A204.1 (cell line): ENCODE measurements around the gene LRIT2.

ENCODE experiments used
- FAIRE-seq: peaks from 2 replicates; lab custom pipeline; 2012; peaks lifted over from hg19 to GRCh38; lab: Jason Lieb, UNC

LRIT2 gene

DNA sequence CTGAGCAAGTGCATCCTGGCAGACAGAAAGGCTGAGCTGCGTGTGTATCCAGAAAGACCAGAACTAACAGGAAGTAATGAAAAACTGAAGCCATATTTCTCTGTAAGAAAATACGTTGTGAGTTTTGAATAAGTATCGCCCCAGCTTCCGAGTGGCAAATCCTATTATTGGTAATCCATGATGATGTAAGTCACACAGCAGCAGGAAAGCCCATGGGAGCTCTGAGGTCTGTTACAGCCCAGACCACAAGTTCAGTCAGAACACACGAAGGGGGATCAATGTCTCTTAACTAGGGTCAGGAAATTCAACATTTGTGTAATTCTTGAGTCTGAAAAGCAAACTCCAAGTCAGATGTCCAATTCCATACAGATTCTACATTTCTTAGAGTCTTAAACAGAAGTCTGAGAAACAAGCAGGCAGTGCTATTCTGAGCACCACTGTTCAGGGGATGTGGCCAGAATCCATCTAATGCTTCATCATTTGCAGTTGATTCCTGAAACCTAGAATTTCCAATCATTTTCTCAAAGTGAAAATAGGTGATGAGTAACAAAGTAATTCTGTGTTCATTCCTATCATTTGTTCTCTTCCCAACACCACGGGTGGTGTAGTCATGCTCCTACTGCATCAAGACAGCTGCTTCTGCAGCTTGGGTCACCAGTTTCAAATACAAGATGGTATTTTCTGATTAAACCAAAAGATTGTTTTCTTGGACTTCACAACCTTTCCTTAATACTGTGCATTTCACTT, at the start of gene LRIT2:
Gene LRIT2, minus strand, starts transcription at position 118 of the 747 bp plus-strand sequence. Its CDS starts 24 bp downstream, at position 94.
- no peak for FAIRE-seq

DNA sequence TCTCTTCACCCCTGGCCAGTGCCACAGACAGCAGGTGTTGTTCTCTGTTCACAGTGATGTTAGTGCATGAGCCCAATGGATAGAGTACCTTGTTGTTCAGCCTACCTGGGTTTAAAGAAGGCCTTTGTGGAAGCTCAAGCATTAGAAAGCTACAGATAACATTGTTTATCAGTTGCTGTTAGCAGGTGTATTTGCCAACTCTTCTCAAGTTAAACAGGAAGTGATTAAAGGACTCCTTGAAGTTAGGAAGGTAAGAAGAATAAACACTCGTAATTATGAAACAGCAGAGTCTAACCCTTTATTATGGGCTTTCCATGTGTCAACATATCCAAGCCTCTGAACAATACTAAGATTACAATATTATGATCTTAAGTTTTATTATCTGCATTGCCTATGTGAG, 45.4 kb upstream of the LRIT2 start:
- FAIRE-seq: no peak

DNA sequence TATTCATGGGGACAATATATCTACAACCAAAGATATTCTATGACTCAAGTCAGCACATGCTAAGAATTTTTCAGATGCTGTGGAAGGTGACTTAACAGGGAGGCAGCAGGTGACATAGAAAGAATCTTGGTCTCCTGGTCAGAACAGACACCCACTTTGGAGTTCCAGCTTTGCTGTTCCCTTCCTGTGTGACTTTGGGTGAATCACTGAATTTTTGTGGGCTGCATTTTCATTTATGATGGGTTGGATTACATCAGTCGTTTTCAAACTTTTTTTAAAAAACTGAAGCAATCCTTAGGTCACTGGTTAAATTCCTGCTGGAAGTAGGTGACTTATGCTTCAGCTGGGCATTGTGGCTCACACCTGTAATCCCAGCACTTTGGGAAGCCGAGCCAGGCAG, 44.4 kb upstream of the LRIT2 start:
- FAIRE-seq: no peak

GRCh38 chr10:84269162-84269561, 43.8 kb upstream of the LRIT2 start:
- no peak for FAIRE-seq

- FAIRE-seq: no peak
Measured at GRCh38 chr10:84267503-84268126, 42.3 kb upstream of the LRIT2 start.

- FAIRE-seq: no peak
Measured at GRCh38 chr10:84265418-84265817, 40.1 kb upstream of the LRIT2 start.

GRCh38 chr10:84264611-84265141, 39.3 kb upstream of the LRIT2 start:
- FAIRE-seq: no peak

GRCh38 chr10:84263716-84264115, 38.4 kb upstream of the LRIT2 start:
- no peak for FAIRE-seq

- no peak for FAIRE-seq
Measured at GRCh38 chr10:84262190-84262956, 37.0 kb upstream of the LRIT2 start.

DNA sequence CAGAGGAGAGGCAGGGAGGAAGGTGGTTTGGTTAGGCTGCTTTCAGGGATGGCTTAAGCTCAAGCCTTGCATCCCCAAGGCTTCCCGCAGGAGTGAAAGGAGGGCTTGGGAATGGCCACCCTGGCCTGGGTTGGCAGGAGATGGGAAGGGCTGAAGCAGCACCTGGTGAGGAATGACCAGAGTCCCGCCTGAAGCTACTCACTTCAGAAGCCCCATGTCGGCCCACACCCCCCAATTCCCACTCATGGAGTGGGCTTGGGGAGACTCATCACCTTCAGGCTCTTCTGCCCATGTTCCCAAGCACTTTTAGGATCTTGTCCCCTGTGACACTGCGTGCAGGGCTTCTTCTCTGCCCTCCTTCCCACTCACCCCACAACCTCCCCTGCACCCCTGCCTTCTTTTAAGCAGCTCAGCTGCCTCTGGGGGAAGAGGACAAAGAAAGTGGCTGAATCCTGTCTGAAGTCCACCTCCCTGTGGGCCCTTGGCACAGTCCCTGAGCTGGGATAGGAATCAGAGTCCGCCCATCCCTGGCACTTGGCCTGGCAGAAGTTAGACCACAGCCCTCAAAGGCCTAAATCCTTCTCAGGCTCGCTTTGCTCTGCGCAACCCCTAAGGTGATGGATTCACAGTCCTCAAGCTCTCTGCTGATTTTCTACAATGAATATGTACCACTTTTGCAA, 36.0 kb upstream of the LRIT2 start:
- no peak for FAIRE-seq

- no peak for FAIRE-seq
Measured at GRCh38 chr10:84258034-84258695, 32.8 kb upstream of the LRIT2 start.

- no peak for FAIRE-seq
Measured at GRCh38 chr10:84257343-84258020, 32.1 kb upstream of the LRIT2 start.

- FAIRE-seq: no peak
Measured at GRCh38 chr10:84256510-84257342, 31.4 kb upstream of the LRIT2 start.

- FAIRE-seq: no peak
Measured at GRCh38 chr10:84254552-84255478, 29.5 kb upstream of the LRIT2 start.

DNA sequence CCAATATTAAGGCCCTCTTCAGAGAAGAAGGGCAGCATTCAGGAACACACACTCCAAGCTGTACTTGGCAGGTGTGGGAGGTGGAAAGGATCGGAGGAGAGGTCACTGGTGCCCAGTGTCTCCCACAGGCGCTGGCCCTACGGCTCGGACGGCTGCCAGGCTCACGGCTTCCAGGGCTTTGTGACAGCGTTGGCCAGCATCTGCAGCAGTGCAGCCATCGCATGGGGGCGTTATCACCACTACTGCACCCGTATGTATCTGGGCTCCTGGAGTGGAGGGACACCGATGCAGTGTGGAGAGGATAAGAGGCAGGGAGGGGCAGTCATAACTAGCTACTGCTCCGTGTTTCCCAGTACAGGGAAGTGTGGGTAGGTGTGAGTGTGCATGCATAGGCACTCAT, 23.4 kb upstream of the LRIT2 start:
- FAIRE-seq: no peak

DNA sequence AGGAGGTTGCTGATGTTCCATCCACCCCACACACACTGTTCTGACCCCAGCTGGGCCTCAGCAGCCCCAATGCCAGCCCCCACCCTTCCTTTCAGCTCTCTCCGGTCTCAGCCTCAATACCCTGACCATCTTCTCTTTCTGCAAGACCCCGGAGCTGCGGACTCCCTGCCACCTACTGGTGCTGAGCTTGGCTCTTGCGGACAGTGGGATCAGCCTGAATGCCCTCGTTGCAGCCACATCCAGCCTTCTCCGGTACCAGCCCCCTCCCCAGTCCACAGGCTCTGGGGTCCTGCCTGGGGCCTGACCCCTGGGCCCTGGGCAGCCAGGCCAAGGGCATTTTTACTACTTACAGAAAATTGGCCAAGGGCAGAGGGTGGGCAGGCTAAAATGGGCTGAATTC, 22.2 kb upstream of the LRIT2 start:
- FAIRE-seq: no peak

GRCh38 chr10:84244651-84245270, 19.4 kb upstream of the LRIT2 start, which contains the start of gene RGR:
Gene RGR, plus strand, starts transcription at chr10:84245053. Its CDS starts 38 bp downstream, at chr10:84245091.
- FAIRE-seq: no peak

GRCh38 chr10:84243759-84244158, 18.4 kb upstream of the LRIT2 start:
- no peak for FAIRE-seq
